ENCODE data around the gene ZNF429. TPM values are rescaled to one million over a fixed set of nuclear protein-coding genes. Genes with fewer than 3 reads are reported as not detected.
"Not testable (repeated sequence)": the region's sequence is repeated elsewhere in the genome, so short reads cannot be mapped to it uniquely, and the experiment has no call there.

Gene ZNF429
- total and polyA plus RNA-seq, 5 donors = 8.5 to 12.0 (median 8.7) TPM

- ATAC-seq (no peak), DNase-seq (no peak)
- WGBS = 49% methylated on average over 2 of the region's 2 CpGs
- no peaks in the 10 kb centered on the region for H3K9me3 ChIP-seq (ENCODE audit: control insufficient read depth, low read length)
- intact Hi-C loops (cut with DNase I) = no loop called here
- H3K4me1 ChIP-seq (ENCODE audit: control insufficient read depth, insufficient read depth, low read length) = peaks cover 2% of the 10 kb centered on the region
- H3K27ac ChIP-seq (ENCODE audit: low read length) = no peak overlapping the region
- H3K27me3 ChIP-seq (ENCODE audit: control insufficient read depth, insufficient read depth) = no peaks in the 10 kb centered on the region
- H3K4me3 ChIP-seq (ENCODE audit: low read length) = no peak overlapping the region
These were observed 8.2 kb downstream of the ZNF429 start for GRCh38 chr19:21513651-21514050.

- Histone ChIP-seq H3K4me3 (ENCODE audit: low read length) (no peak overlapping the region), H3K27ac (ENCODE audit: low read length) (no peak overlapping the region), H3K27me3 (ENCODE audit: control insufficient read depth, insufficient read depth) (no peaks in the 10 kb centered on the region), H3K9me3 (ENCODE audit: control insufficient read depth, low read length) (peaks cover 6% of the 10 kb centered on the region), H3K4me1 (ENCODE audit: control insufficient read depth, insufficient read depth, low read length) (no peaks in the 10 kb centered on the region)
- intact Hi-C loops (cut with DNase I) = no loop called here
- DNase-seq = no peak
- no peak for ATAC-seq
- WGBS = 97% methylated on average over 2 of the region's 2 CpGs
These were observed 14.1 kb downstream of the ZNF429 start for GRCh38 chr19:21519488-21519887.

- no peak for ATAC-seq
- intact Hi-C loops (cut with DNase I) = no loop called here
- Histone ChIP-seq H3K9me3 (ENCODE audit: control insufficient read depth, low read length) (no peaks in the 10 kb centered on the region), H3K27ac (ENCODE audit: low read length) (no peak overlapping the region), H3K4me1 (ENCODE audit: control insufficient read depth, insufficient read depth, low read length) (no peaks in the 10 kb centered on the region), H3K27me3 (ENCODE audit: control insufficient read depth, insufficient read depth) (no peaks in the 10 kb centered on the region), H3K4me3 (ENCODE audit: low read length) (no peak overlapping the region)
- DNase-seq = no peak
- 98% methylated on average over 3 of the region's 3 CpGs for WGBS
These were observed 27.5 kb downstream of the ZNF429 start for GRCh38 chr19:21532904-21533303.

- H3K27me3 ChIP-seq (ENCODE audit: control insufficient read depth, insufficient read depth); DNase-seq; H3K9me3 ChIP-seq (ENCODE audit: control insufficient read depth, low read length); H3K27ac ChIP-seq (ENCODE audit: low read length); H3K4me1 ChIP-seq (ENCODE audit: control insufficient read depth, insufficient read depth, low read length); ATAC-seq; intact Hi-C loops (cut with DNase I): not testable (repeated sequence)
- WGBS = 96% methylated on average over 2 of the region's 2 CpGs
- H3K4me3 ChIP-seq (ENCODE audit: low read length) = peak overlapping the region; percentile 15
These were observed 31.4 kb downstream of the ZNF429 start for GRCh38 chr19:21536741-21537290.

- no peak for ATAC-seq
- intact Hi-C loops (cut with DNase I) = no loop called here
These were observed 54.0 kb downstream of the ZNF429 start for GRCh38 chr19:21559444-21559843.

GRCh38 chr19:21564406-21564805, 59.0 kb downstream of the ZNF429 start:
- intact Hi-C loops (cut with DNase I) = no loop called here
- DNase-seq (no peak), ATAC-seq (no peak)
- no peaks in the 10 kb centered on the region for H3K4me1 ChIP-seq (ENCODE audit: control insufficient read depth, insufficient read depth, low read length)
- H3K27me3 ChIP-seq (ENCODE audit: control insufficient read depth, insufficient read depth) = no peaks in the 10 kb centered on the region
- H3K9me3 ChIP-seq (ENCODE audit: control insufficient read depth, low read length) = peaks cover 1% of the 10 kb centered on the region
- 69% methylated on average over 1 of the region's 1 CpG for WGBS
- no peak overlapping the region for H3K4me3 ChIP-seq (ENCODE audit: low read length)
- H3K27ac ChIP-seq (ENCODE audit: low read length) = no peak overlapping the region

More at GRCh38 chr19:21559444-21559843, 54.0 kb downstream of the ZNF429 start:
- H3K27ac ChIP-seq (ENCODE audit: low read length) = no peak overlapping the region
- DNase-seq = no peak
- H3K27me3 ChIP-seq (ENCODE audit: control insufficient read depth, insufficient read depth) = no peaks in the 10 kb centered on the region
- H3K4me3 ChIP-seq (ENCODE audit: low read length) = no peak overlapping the region
- WGBS = 84% methylated on average over 2 of the region's 2 CpGs
- no peaks in the 10 kb centered on the region for H3K4me1 ChIP-seq (ENCODE audit: control insufficient read depth, insufficient read depth, low read length)
- no peaks in the 10 kb centered on the region for H3K9me3 ChIP-seq (ENCODE audit: control insufficient read depth, low read length)

GRCh38 chr19:21566073-21566472, 60.7 kb downstream of the ZNF429 start:
- ATAC-seq = no peak
- no peaks in the 10 kb centered on the region for H3K4me1 ChIP-seq (ENCODE audit: control insufficient read depth, insufficient read depth, low read length)
- 57% methylated on average over 3 of the region's 3 CpGs for WGBS
- peaks cover 1% of the 10 kb centered on the region for H3K9me3 ChIP-seq (ENCODE audit: control insufficient read depth, low read length)
- no peak for DNase-seq
- no peak overlapping the region for H3K27ac ChIP-seq (ENCODE audit: low read length)
- H3K27me3 ChIP-seq (ENCODE audit: control insufficient read depth, insufficient read depth) = no peaks in the 10 kb centered on the region
- no peak overlapping the region for H3K4me3 ChIP-seq (ENCODE audit: low read length)
- intact Hi-C loops (cut with DNase I) = no loop called here

- H3K27ac ChIP-seq (ENCODE audit: low read length); DNase-seq; H3K27me3 ChIP-seq (ENCODE audit: control insufficient read depth, insufficient read depth); ATAC-seq; intact Hi-C loops (cut with DNase I); H3K9me3 ChIP-seq (ENCODE audit: control insufficient read depth, low read length); H3K4me1 ChIP-seq (ENCODE audit: control insufficient read depth, insufficient read depth, low read length): not testable (repeated sequence)
- 68% methylated on average over 4 of the region's 4 CpGs for WGBS
- H3K4me3 ChIP-seq (ENCODE audit: low read length) = peak overlapping the region; percentile 50
These were observed 62.4 kb downstream of the ZNF429 start for GRCh38 chr19:21567806-21568205.

- Histone ChIP-seq H3K9me3 (ENCODE audit: control insufficient read depth, low read length) (peaks cover 3% of the 10 kb centered on the region), H3K4me1 (ENCODE audit: control insufficient read depth, insufficient read depth, low read length) (no peaks in the 10 kb centered on the region), H3K27me3 (ENCODE audit: control insufficient read depth, insufficient read depth) (no peaks in the 10 kb centered on the region), H3K4me3 (ENCODE audit: low read length) (peak overlapping the region; percentile 20), H3K27ac (ENCODE audit: low read length) (no peak overlapping the region)
- peak; percentile 98 to 100 for ATAC-seq
- WGBS = 60% methylated on average over 21 of the region's 21 CpGs
- intact Hi-C loops (cut with DNase I) = no loop called here
- DNase-seq = peak; percentile 89 to 93 (median 93)
These were observed 63.6 kb downstream of the ZNF429 start for GRCh38 chr19:21568816-21569493.

GRCh38 chr19:21569494-21569865, 64.1 kb downstream of the ZNF429 start:
- ATAC-seq = peak; percentile 57 to 73
- Histone ChIP-seq H3K4me3 (ENCODE audit: low read length) (no peak overlapping the region), H3K27ac (ENCODE audit: low read length) (no peak overlapping the region), H3K4me1 (ENCODE audit: control insufficient read depth, insufficient read depth, low read length) (no peaks in the 10 kb centered on the region), H3K9me3 (ENCODE audit: control insufficient read depth, low read length) (peaks cover 3% of the 10 kb centered on the region), H3K27me3 (ENCODE audit: control insufficient read depth, insufficient read depth) (no peaks in the 10 kb centered on the region)
- DNase-seq = peak in 2 of 3 donors; percentile 82 to 86
- intact Hi-C loops (cut with DNase I) = no loop called here
- WGBS = 79% methylated on average over 16 of the region's 16 CpGs

GRCh38 chr19:21571316-21571715, 65.9 kb downstream of the ZNF429 start:
- 66% methylated on average over 2 of the region's 2 CpGs for WGBS
- Histone ChIP-seq H3K4me3 (ENCODE audit: low read length) (no peak overlapping the region), H3K27ac (ENCODE audit: low read length) (no peak overlapping the region), H3K4me1 (ENCODE audit: control insufficient read depth, insufficient read depth, low read length) (no peaks in the 10 kb centered on the region), H3K9me3 (ENCODE audit: control insufficient read depth, low read length) (peaks cover 3% of the 10 kb centered on the region), H3K27me3 (ENCODE audit: control insufficient read depth, insufficient read depth) (no peaks in the 10 kb centered on the region)
- intact Hi-C loops (cut with DNase I) = no loop called here
- ATAC-seq (no peak), DNase-seq (no peak)

Data from right cardiac atrium (tissue), 5 donors.